K562 (cell line): Measurements from ENCODE around the gene FRRS1. TPM values are rescaled to one million over a fixed set of nuclear protein-coding genes. Genes with fewer than 3 reads are reported as not detected.

Experiments
- ATAC-seq: fragments of 200-7000 bp; cut with Tn5 transposase; 3 replicates; pipeline ENCODE4 v1.9.1; 2020; ENCODE audit warnings: moderate library complexity
- BruUV-seq: library from RNA; stranded (reverse); fragments of 400-500 nt; replicated peaks from 2 replicates; lab custom pipeline; 2021; lab: Mats Ljungman, UMichigan
- CTCF ChIA-PET: fragments of 300-600 bp; formaldehyde crosslinking; extraction: SDS; loops from one replicate; lab custom pipeline; 2021; ENCODE audit warnings: low intra/inter-chr PET ratio; lab: Yijun Ruan, JAX
- POLR2A ChIA-PET: fragments of 300-600, 350-650 bp; sonication (Branson Sonifier 250); formaldehyde crosslinking; extraction: SDS; loops from one replicate; lab custom pipeline; 2021; ENCODE audit warnings: antibody characterized with exemption, inconsistent platforms; lab: Yijun Ruan, JAX
- DNase-seq, 4 experiments: peaks; one replicate each; pipeline versions ENCODE4 v3.0.0 to v3.0.0-alpha.2; 2011 to 2018; ENCODE audit warnings: low spot score in 3 of 4, mixed read lengths in 3 of 4; ENCODE audit errors: extremely low read depth in 1 of 4
- FAIRE-seq: peaks from 2 replicates; lab custom pipeline; 2011; peaks lifted over from hg19 to GRCh38; lab: Jason Lieb, UNC
- H2AFZ ChIP-seq: 2 replicates; pipeline ENCODE4 v1.6.0; 2011; ENCODE audit warnings: low read depth, low read length, control low read depth, inconsistent platforms
- H3K27ac ChIP-seq: fragments of 200-600 bp; 3 replicates; pipeline ENCODE4 v1.8.0; 2011; ENCODE audit warnings: low read depth, mild to moderate bottlenecking, control low read depth, inconsistent platforms, low read length, moderate library complexity, mixed read lengths; ENCODE audit errors: extremely low read depth
- H3K27me3 ChIP-seq, 2 experiments: fragments of 300-600 bp in 1 of 2; 2 replicates in 1 of 2; 3 replicates in 1 of 2; pipeline versions ENCODE4 v1.6.0 to v1.8.0; 2011; ENCODE audit warnings: inconsistent platforms in 2 of 2, low read length in 2 of 2, mild to moderate bottlenecking in 1 of 2, mixed read lengths in 1 of 2, moderate library complexity in 1 of 2; ENCODE audit not compliant: control insufficient read depth in 2 of 2, insufficient read depth in 2 of 2
- H3K36me3 ChIP-seq: fragments of 300-600 bp; 3 replicates; pipeline ENCODE4 v1.8.0; 2011; ENCODE audit warnings: mild to moderate bottlenecking, low read length, inconsistent platforms; ENCODE audit not compliant: control insufficient read depth, insufficient read depth
- H3K4me1 ChIP-seq, 2 experiments: fragments of 200-600 bp in 1 of 2; replicated peaks in 1 of 2; 2 replicates in 1 of 2; 3 replicates in 1 of 2; pipeline versions ENCODE4 v1.5.1 to v1.8.0; 2011; ENCODE audit warnings: inconsistent platforms in 2 of 2, low read length in 2 of 2, mild to moderate bottlenecking in 1 of 2, mixed read lengths in 1 of 2, moderate library complexity in 1 of 2; ENCODE audit not compliant: control insufficient read depth in 2 of 2, insufficient read depth in 2 of 2
- H3K4me2 ChIP-seq: 2 replicates; pipeline ENCODE4 v1.6.1; 2011; ENCODE audit warnings: low read length, control low read depth, inconsistent platforms, mixed read lengths; ENCODE audit not compliant: insufficient read depth
- H3K4me3 ChIP-seq: fragments of 200-600 bp; sonication (generic), shearing (Covaris generic); 2 replicates; pipeline ENCODE4 v1.5.1; 2016; ENCODE audit warnings: control low read depth, inconsistent platforms
- H3K79me2 ChIP-seq: fragments of 200-600 bp; 3 replicates; pipeline ENCODE4 v1.8.0; 2011; ENCODE audit warnings: low read length, inconsistent platforms; ENCODE audit not compliant: control insufficient read depth, insufficient read depth
- H3K9ac ChIP-seq, 2 experiments: 2 replicates each; pipeline versions ENCODE4 v1.6.0 to v1.6.1; 2011; ENCODE audit warnings: low read depth in 2 of 2, low read length in 2 of 2, control low read depth in 1 of 2, inconsistent platforms in 1 of 2, mild to moderate bottlenecking in 1 of 2, mixed read lengths in 1 of 2; ENCODE audit not compliant: insufficient read depth in 1 of 2
- H3K9me1 ChIP-seq: one replicate; pipeline ENCODE4 v1.6.0; 2011; ENCODE audit warnings: inconsistent platforms, mild to moderate bottlenecking, low read length, moderate library complexity; ENCODE audit not compliant: control insufficient read depth, insufficient read depth
- H3K9me3 ChIP-seq: replicated peaks from 2 replicates; pipeline ENCODE4 v1.5.1; 2011; ENCODE audit warnings: low read depth, low read length, inconsistent platforms; ENCODE audit not compliant: control insufficient read depth, insufficient read depth
- H4K20me1 ChIP-seq: replicated peaks from 2 replicates; pipeline ENCODE4 v1.6.1; 2011; ENCODE audit warnings: low read length, inconsistent platforms, mixed read lengths; ENCODE audit not compliant: control insufficient read depth, insufficient read depth
- DEAF1 ChIP-seq: fragments of 450-650 bp; formaldehyde crosslinking; IDR thresholded peaks from 2 replicates; pipeline ENCODE4 v1.4.0; 2020; ENCODE audit warnings: mild to moderate bottlenecking, moderate library complexity
- ELF4 ChIP-seq: fragments of 450-650 bp; formaldehyde crosslinking; IDR thresholded peaks from 2 replicates; pipeline ENCODE4 v1.4.0; 2022; ENCODE audit warnings: missing genetic modification characterization
- HOXB6 ChIP-seq: fragments of 250-450 bp; sonication (Bioruptor Pico); IDR thresholded peaks from 2 replicates; pipeline ENCODE4 v1.5.1; 2022; ENCODE audit warnings: mild to moderate bottlenecking, borderline replicate concordance
- NCOA1 ChIP-seq: fragments of 450-650 bp; IDR thresholded peaks from 2 replicates; pipeline ENCODE4 v1.6.1; 2016; ENCODE audit warnings: low read depth
- NFATC3 ChIP-seq: fragments of 450-650 bp; IDR thresholded peaks from 2 replicates; pipeline ENCODE4 v1.6.1; 2017; ENCODE audit warnings: mild to moderate bottlenecking
- PCBP2 ChIP-seq: fragments of 200-400 bp; formaldehyde crosslinking; IDR thresholded peaks from 2 replicates; pipeline ENCODE4 v1.6.1; 2018; ENCODE audit warnings: low read length, low read depth, mild to moderate bottlenecking, moderate library complexity; ENCODE audit not compliant: poor library complexity, severe bottlenecking
- SMARCE1 ChIP-seq: fragments of 450-650 bp; IDR thresholded peaks from 2 replicates; pipeline ENCODE4 v1.7.1; 2016; ENCODE audit warnings: mild to moderate bottlenecking
- ZFPM2 ChIP-seq: fragments of 250-450 bp; sonication (Bioruptor Pico); IDR thresholded peaks from 2 replicates; pipeline ENCODE4 v1.5.1; 2022; ENCODE audit warnings: mild to moderate bottlenecking
- ZNF316 ChIP-seq: fragments of 450-650 bp; IDR thresholded peaks from 2 replicates; pipeline ENCODE4 v1.6.1; 2016
- ZNF431 ChIP-seq: sonication (generic); formaldehyde crosslinking; IDR thresholded peaks from 2 replicates; pipeline ENCODE4 v1.8.0; 2022; ENCODE audit warnings: mild to moderate bottlenecking, missing genetic modification reagents
- ZNF699 ChIP-seq: fragments of 250-450 bp; sonication (Bioruptor Pico); IDR thresholded peaks from 2 replicates; pipeline ENCODE4 v1.8.0; 2021; ENCODE audit warnings: mild to moderate bottlenecking, moderate library complexity; ENCODE audit not compliant: insufficient replicate concordance
- WGBS: fragments of 100-300 bp; shearing (Covaris generic); methylation state at CpG from one replicate; pipeline ENCODE4 v1.1.6; 2016; ENCODE audit warnings: low coverage, mixed read lengths; ENCODE audit not compliant: insufficient coverage; ENCODE audit errors: missing lambda C conversion rate; 5-methylcytosine and 5-hydroxymethylcytosine counted together
- in situ Hi-C: fragments of 300-500 bp; cut with MboI; formaldehyde crosslinking; loops from 4 replicates; pipeline ENCODE4 v1.15.0; 2018; ENCODE audit warnings: inconsistent platforms, mixed read lengths
- intact Hi-C: fragments of 100-400 bp; cut with micrococcal nuclease; formaldehyde crosslinking; loops from 2 replicates; pipeline ENCODE4 v1.14.2; 2022
- polyA plus RNA-seq, 8 experiments: library from polyadenylated mRNA; depleted of rRNA in 4 of 8; stranded (reverse) in 5 of 8; unstranded in 3 of 8; fragments of >200 nt; fragmentation: Nextera tagmentation in 2 of 8; fragmentation: Illumina TruSeq in 1 of 8; extraction: Ambion mirVana in 2 of 8; extraction: Trizol in 1 of 8; gene quantifications; 2 replicates each; pipeline versions ENCODE4 v1.2.1 to v1.2.3, GENCODE V29; 2011 to 2014; ENCODE audit warnings: inconsistent platforms in 1 of 8, missing spikeins in 1 of 8
- total RNA-seq, 7 experiments: library from RNA; depleted of rRNA in 6 of 7; stranded (reverse); fragments of >200 nt in 6 of 7; fragmentation: Illumina TruSeq in 2 of 7; extraction: Trizol in 2 of 7; gene quantifications; 2 replicates each; pipeline versions ENCODE4 v1.2.1 to v1.2.3, GENCODE V29; 2011 to 2021; ENCODE audit warnings: low replicate concordance in 1 of 7
- TF ChIP-seq, protein P1 (sequence below): fragments of 450-650 bp; formaldehyde crosslinking; IDR thresholded peaks from 2 replicates; pipeline ENCODE4 v1.4.0; 2020; ENCODE audit warnings: mild to moderate bottlenecking, moderate library complexity
- TF ChIP-seq, protein P2 (sequence below): sonication (generic); formaldehyde crosslinking; IDR thresholded peaks from 2 replicates; pipeline ENCODE4 v1.8.0; 2023; ENCODE audit warnings: missing genetic modification reagents, mild to moderate bottlenecking, borderline replicate concordance

FRRS1 gene
- total and polyA plus RNA-seq, 9 of the 15 experiments (the other 6 are each of a cell fraction or from before 2014, with no cell fraction given) = 0.87 to 54.0 (median 23.7) TPM

DNA sequence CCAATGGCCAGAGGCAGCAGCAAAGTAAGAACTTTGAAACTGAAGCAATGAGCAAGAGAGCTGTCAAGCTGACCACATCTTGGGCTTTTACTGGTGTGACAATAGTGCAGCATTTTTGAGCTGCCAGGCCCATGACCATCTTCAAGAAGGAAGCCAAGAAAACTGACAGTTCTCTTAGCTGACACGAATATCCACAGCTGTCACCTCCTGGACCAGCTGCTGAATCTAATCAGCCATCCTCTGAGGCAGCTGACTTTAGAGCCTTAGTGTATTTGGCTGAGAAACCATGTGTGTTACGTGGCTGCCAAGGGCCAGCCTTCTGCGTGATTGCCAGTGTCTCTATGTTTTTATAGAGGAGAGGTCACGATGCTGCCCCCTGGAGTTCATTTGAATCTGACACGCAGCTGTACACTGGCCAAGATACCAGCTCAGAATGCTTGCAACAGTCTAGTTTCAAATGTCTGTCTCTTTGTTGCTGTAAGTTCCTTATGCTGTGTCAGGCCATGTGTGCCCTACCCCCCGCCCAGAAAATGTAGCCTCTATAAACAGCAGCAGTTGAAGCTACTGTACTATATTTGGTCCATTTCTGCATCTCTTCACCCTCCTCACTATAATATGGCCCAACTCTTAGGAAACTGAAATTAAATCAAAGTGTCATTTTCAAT, 80.8 kb downstream of the FRRS1 start (continued):
- peak; percentile 20; the same call in 1 of the 2 replicates for TF ChIP-seq DEAF1 (CRISPR knock-in tag)

DNA sequence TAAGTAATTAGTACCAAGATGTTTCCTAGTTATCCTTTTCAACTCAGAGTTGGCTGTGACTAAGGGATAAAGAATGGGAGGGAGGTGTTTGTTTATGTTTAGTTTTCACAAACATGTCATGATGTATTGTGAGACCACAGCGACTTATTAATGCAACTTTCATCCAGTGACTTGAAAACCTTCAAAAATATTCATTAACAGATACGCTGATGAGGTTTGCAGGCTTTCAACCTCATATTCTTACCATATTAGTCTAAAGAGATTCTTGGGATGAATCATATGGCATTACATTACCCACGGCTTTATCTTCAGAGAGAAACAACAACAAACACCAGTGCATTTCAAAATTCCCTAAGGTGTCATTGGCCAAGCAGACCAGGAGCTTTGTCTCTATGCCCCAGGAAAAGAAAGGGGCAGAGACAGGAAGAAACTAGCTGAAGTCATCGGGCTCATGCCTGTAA, 84.1 kb downstream of the FRRS1 start:
- no peak overlapping the region for H3K9ac ChIP-seq
- no peak overlapping the region for H2AFZ ChIP-seq
- ATAC-seq (no peak), DNase-seq (no peak), FAIRE-seq (no peak)
- 33% methylated on average over 4 of the region's 4 CpGs for WGBS
- no peaks in the 10 kb centered on the region for H3K4me1 ChIP-seq
- H3K4me3 ChIP-seq = no peak overlapping the region
- H3K4me2 ChIP-seq = no peak overlapping the region
- no peaks in the 10 kb centered on the region for H3K79me2 ChIP-seq
- no peaks in the 10 kb centered on the region for H3K9me3 ChIP-seq
- H3K9me1 ChIP-seq = no peaks in the 10 kb centered on the region
- in situ Hi-C loops (no loop called here), intact Hi-C loops (loop anchor here (10.0 kb wide), 1 partner anchor 288 kb away; no protein-coding TSS in a partner anchor)
- no peaks in the 10 kb centered on the region for H3K27me3 ChIP-seq
- no peak overlapping the region for H3K27ac ChIP-seq
- no TSS peak for BruUV-seq
- CTCF ChIA-PET = no interaction called here
- no peaks in the 10 kb centered on the region for H4K20me1 ChIP-seq
- H3K36me3 ChIP-seq = no peaks in the 10 kb centered on the region
- POLR2A ChIA-PET = interaction anchor here (1.7 kb wide), 1 partner anchor 11 kb away, joined by 4 read pairs; no protein-coding TSS in a partner anchor
- no peak for TF ChIP-seq HOXB6 (CRISPR knock-in tag)
- no peak for TF ChIP-seq PCBP2
- TF ChIP-seq NFATC3 = no peak
- TF ChIP-seq ZFPM2 (CRISPR knock-in tag) = no peak
- TF ChIP-seq NCOA1 = no peak
- TF ChIP-seq ELF4 (CRISPR knock-in tag) = no peak
- TF ChIP-seq ZNF316 = no peak
- TF ChIP-seq SMARCE1 = no peak
- TF ChIP-seq ZNF431 = no peak
- no peak for TF ChIP-seq ZNF699 (CRISPR knock-in tag)
- TF ChIP-seq, protein P1, sequence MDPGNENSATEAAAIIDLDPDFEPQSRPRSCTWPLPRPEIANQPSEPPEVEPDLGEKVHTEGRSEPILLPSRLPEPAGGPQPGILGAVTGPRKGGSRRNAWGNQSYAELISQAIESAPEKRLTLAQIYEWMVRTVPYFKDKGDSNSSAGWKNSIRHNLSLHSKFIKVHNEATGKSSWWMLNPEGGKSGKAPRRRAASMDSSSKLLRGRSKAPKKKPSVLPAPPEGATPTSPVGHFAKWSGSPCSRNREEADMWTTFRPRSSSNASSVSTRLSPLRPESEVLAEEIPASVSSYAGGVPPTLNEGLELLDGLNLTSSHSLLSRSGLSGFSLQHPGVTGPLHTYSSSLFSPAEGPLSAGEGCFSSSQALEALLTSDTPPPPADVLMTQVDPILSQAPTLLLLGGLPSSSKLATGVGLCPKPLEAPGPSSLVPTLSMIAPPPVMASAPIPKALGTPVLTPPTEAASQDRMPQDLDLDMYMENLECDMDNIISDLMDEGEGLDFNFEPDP = no peak
- TF ChIP-seq, protein P2, sequence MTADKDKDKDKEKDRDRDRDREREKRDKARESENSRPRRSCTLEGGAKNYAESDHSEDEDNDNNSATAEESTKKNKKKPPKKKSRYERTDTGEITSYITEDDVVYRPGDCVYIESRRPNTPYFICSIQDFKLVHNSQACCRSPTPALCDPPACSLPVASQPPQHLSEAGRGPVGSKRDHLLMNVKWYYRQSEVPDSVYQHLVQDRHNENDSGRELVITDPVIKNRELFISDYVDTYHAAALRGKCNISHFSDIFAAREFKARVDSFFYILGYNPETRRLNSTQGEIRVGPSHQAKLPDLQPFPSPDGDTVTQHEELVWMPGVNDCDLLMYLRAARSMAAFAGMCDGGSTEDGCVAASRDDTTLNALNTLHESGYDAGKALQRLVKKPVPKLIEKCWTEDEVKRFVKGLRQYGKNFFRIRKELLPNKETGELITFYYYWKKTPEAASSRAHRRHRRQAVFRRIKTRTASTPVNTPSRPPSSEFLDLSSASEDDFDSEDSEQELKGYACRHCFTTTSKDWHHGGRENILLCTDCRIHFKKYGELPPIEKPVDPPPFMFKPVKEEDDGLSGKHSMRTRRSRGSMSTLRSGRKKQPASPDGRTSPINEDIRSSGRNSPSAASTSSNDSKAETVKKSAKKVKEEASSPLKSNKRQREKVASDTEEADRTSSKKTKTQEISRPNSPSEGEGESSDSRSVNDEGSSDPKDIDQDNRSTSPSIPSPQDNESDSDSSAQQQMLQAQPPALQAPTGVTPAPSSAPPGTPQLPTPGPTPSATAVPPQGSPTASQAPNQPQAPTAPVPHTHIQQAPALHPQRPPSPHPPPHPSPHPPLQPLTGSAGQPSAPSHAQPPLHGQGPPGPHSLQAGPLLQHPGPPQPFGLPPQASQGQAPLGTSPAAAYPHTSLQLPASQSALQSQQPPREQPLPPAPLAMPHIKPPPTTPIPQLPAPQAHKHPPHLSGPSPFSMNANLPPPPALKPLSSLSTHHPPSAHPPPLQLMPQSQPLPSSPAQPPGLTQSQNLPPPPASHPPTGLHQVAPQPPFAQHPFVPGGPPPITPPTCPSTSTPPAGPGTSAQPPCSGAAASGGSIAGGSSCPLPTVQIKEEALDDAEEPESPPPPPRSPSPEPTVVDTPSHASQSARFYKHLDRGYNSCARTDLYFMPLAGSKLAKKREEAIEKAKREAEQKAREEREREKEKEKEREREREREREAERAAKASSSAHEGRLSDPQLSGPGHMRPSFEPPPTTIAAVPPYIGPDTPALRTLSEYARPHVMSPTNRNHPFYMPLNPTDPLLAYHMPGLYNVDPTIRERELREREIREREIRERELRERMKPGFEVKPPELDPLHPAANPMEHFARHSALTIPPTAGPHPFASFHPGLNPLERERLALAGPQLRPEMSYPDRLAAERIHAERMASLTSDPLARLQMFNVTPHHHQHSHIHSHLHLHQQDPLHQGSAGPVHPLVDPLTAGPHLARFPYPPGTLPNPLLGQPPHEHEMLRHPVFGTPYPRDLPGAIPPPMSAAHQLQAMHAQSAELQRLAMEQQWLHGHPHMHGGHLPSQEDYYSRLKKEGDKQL (CRISPR knock-in tag) = no peak
